ENCODE data around the gene CYSTM1. TPM values are rescaled to one million over a fixed set of nuclear protein-coding genes. Genes with fewer than 3 reads are reported as not detected.

The CYSTM1 gene
- total RNA-seq, 2 experiments from 2014 or later, result 7.2 to 7.4 TPM

- Histone ChIP-seq H3K4me1 (ENCODE audit: insufficient read depth, low read length) (no peaks in the 10 kb centered on the region), H3K9me3 (ENCODE audit: control insufficient read depth in 1 of 2, insufficient read depth in 1 of 2, low read length in 2 of 2) (peaks cover 0 to 3% of the 10 kb centered on the region in 2 experiments), H3K4me3 (ENCODE audit: low read length) (no peak overlapping the region), H3K27me3 (ENCODE audit: control insufficient read depth in 1 of 2, insufficient read depth in 2 of 2, low read length in 2 of 2) (no peaks in the 10 kb centered on the region), H3K36me3 (ENCODE audit: insufficient read depth, low read length) (no peaks in the 10 kb centered on the region), H3K27ac (ENCODE audit: low read depth in 1 of 2, low read length in 2 of 2) (no peak overlapping the region)
- POLR2A ChIA-PET, result no interaction called here
- Mint-ChIP-seq H3K27ac (no peak overlapping the region), H3K4me3 (no peak overlapping the region), H3K9me3 (no peaks in the 10 kb centered on the region), H3K36me3 (ENCODE audit: low read depth) (no peaks in the 10 kb centered on the region), H3K27me3 (no peaks in the 10 kb centered on the region), H3K4me1 (ENCODE audit: low read depth) (no peaks in the 10 kb centered on the region)
- CTCF ChIA-PET, result no interaction called here
- TF ChIP-seq CTCF (IDR thresholded peaks at IDR 0.05), result no peak
- intact Hi-C loops (cut with DNase I, micrococcal nuclease), result no loop called here
- ATAC-seq (ENCODE audit: poor library complexity), result no peak
- DNase-seq, result no peak
Measured at GRCh38 chr5:140185409-140185808, 10.4 kb downstream of the CYSTM1 start.

DNA sequence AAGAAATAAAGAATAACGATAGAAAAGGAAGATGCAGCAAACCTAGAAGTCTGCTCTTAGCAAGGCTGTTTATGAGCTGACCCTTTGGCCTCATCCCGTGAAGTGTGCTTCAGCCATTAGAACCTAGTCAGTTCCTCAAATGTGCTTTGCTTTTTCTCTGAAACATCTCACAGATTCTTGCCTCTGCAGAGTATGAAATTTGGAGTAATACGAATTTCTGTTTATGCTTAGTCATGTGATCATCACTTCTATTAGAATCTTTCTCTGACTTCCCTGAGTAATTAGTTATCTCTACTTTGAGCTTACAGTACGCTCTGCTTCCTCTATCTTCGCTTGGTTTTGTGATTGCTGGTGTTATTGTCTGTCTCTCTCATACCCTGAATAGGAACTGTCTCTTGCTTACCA lies 11.3 kb downstream of the CYSTM1 start:
- DNase-seq (no peak), ATAC-seq (ENCODE audit: poor library complexity) (no peak)
- Mint-ChIP-seq H3K36me3 (ENCODE audit: low read depth) (no peaks in the 10 kb centered on the region), H3K9me3 (no peaks in the 10 kb centered on the region), H3K27ac (no peak overlapping the region), H3K4me1 (ENCODE audit: low read depth) (no peaks in the 10 kb centered on the region), H3K27me3 (no peaks in the 10 kb centered on the region), H3K4me3 (no peak overlapping the region)
- ChIA-PET CTCF (no interaction called here), POLR2A (no interaction called here)
- no peak for TF ChIP-seq CTCF (IDR thresholded peaks at IDR 0.05)
- Histone ChIP-seq H3K4me1 (ENCODE audit: insufficient read depth, low read length) (no peaks in the 10 kb centered on the region), H3K36me3 (ENCODE audit: insufficient read depth, low read length) (no peaks in the 10 kb centered on the region), H3K4me3 (ENCODE audit: low read length) (no peak overlapping the region), H3K27me3 (ENCODE audit: control insufficient read depth in 1 of 2, insufficient read depth in 2 of 2, low read length in 2 of 2) (no peaks in the 10 kb centered on the region), H3K27ac (ENCODE audit: low read depth in 1 of 2, low read length in 2 of 2) (no peak overlapping the region), H3K9me3 (ENCODE audit: control insufficient read depth in 1 of 2, insufficient read depth in 1 of 2, low read length in 2 of 2) (peaks cover 0 to 3% of the 10 kb centered on the region in 2 experiments)
- intact Hi-C loops (cut with DNase I, micrococcal nuclease), result no loop called here

DNA sequence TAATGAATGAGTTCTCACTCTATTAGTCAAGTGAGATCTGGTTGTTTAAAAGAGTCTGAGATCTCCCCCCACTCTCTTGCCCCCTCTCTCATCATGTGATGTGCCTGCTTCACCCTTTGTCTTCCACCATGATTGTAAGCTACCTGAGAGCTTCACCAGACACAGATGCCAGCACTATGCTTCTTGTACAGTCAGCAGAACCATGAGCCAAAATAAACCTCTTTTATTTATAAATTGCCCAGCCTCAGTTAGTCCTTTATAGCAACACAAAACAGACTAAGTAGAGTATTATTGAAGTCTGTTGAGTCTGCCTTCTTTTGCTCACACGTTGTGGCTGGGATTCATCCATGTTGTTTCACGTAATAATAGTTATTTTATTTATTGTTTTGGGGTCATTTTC lies 14.3 kb downstream of the CYSTM1 start:
- CTCF ChIA-PET, result interaction anchor here (0.6 to 0.7 kb wide), 3 partner anchors 103 to 556 kb away, joined by 3 read pairs; no protein-coding TSS in a partner anchor
- Histone ChIP-seq H3K27me3 (ENCODE audit: control insufficient read depth in 1 of 2, insufficient read depth in 2 of 2, low read length in 2 of 2) (no peaks in the 10 kb centered on the region), H3K9me3 (ENCODE audit: control insufficient read depth in 1 of 2, insufficient read depth in 1 of 2, low read length in 2 of 2) (peaks cover 0 to 3% of the 10 kb centered on the region in 2 experiments), H3K27ac (ENCODE audit: low read depth in 1 of 2, low read length in 2 of 2) (no peak overlapping the region), H3K36me3 (ENCODE audit: insufficient read depth, low read length) (no peaks in the 10 kb centered on the region), H3K4me1 (ENCODE audit: insufficient read depth, low read length) (no peaks in the 10 kb centered on the region), H3K4me3 (ENCODE audit: low read length) (no peak overlapping the region)
- intact Hi-C loops (cut with DNase I, micrococcal nuclease), result no loop called here
- ATAC-seq (ENCODE audit: poor library complexity) (no peak), DNase-seq (no peak)
- Mint-ChIP-seq H3K27me3 (no peaks in the 10 kb centered on the region), H3K27ac (no peak overlapping the region), H3K36me3 (ENCODE audit: low read depth) (no peaks in the 10 kb centered on the region), H3K4me3 (no peak overlapping the region), H3K4me1 (ENCODE audit: low read depth) (no peaks in the 10 kb centered on the region), H3K9me3 (no peaks in the 10 kb centered on the region)
- POLR2A ChIA-PET, result no interaction called here
- TF ChIP-seq CTCF (IDR thresholded peaks at IDR 0.05), result no peak
